RPMI8226 (cell line): ENCODE data around the gene ITGA7.

ENCODE experiments used
- DNase-seq: peaks from one replicate; pipeline ENCODE4 v3.0.0-alpha.2; 2015

Gene ITGA7

GRCh38 chr12:55717011-55718007 lies 9.6 kb upstream of the ITGA7 start:
- DNase-seq: no peak

- no peak for DNase-seq
These were observed 8.9 kb upstream of the ITGA7 start for GRCh38 chr12:55716582-55716957.

DNA sequence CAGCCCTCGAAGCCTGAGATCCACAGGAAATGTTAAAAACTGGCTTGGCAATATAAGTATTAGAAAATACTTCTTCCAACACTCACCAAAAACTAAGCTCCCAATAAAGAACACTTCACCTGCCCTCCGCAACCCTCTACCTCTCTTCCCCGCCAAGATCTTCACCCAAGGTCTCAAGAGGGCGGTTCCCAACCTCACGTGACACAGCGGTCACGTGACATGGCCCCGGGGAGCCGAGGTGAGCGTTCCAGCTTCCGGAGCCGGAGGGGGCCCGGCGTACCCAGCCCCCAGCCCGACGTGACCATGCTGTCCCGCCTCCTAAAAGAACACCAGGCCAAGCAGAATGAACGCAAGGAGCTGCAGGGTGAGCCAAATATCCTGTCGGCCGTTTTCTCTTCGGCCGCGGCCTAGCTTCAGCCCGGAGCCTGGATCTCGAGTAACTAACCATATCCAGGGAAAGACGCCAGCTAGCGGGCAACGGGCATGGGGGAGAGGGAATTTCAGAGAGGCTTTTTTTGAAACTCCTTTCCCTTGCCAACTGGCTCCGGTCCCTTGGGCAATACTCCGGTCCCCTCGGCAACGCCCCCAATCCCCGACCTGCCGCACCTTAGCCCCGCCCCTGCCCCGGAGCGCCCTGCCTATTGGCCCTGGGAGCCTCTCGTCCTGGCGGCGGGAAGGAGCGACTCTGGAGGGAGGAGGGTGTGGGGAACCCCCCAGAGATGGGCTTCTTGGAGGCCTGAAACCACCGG lies 8.3 kb upstream of the ITGA7 start, which contains the start of gene BLOC1S1:
TSS of gene BLOC1S1 (plus strand) at position 214 of the 749 bp plus-strand sequence. CDS start at position 220, 6 bp downstream.
- DNase-seq: peak; percentile 97

DNA sequence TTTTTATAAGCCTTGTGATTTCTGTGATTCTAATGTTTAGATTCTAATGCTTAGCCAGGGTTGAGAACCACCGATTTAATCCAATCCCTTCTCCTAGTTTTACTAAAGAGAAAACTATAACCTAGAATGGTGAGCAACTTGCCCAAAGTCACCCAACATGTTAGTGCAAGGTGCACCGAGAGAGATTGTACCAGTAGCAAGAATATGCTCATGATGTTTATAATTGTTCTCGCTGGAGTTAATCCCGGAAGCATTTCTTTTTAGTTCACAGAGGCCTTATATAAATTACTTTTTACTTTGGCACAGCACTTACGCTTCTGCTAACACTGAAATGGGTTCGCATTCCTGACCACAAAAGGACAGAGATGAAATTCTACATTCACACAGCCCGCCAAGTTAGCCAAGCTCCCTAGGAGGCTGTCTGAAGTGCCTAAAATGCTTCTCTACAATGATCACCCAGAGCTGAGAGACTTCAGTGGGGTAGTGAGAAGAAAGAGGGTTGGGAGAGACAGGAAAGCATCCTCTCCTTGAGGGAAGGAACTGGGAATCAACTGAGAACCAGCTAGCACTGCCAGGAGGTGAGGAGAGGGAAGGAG lies 7.6 kb upstream of the ITGA7 start:
- DNase-seq: no peak

- DNase-seq: no peak
These were observed 6.0 kb upstream of the ITGA7 start for GRCh38 chr12:55713721-55714120.

- no peak for DNase-seq
These were observed 5.2 kb upstream of the ITGA7 start for GRCh38 chr12:55712700-55713415.

DNA sequence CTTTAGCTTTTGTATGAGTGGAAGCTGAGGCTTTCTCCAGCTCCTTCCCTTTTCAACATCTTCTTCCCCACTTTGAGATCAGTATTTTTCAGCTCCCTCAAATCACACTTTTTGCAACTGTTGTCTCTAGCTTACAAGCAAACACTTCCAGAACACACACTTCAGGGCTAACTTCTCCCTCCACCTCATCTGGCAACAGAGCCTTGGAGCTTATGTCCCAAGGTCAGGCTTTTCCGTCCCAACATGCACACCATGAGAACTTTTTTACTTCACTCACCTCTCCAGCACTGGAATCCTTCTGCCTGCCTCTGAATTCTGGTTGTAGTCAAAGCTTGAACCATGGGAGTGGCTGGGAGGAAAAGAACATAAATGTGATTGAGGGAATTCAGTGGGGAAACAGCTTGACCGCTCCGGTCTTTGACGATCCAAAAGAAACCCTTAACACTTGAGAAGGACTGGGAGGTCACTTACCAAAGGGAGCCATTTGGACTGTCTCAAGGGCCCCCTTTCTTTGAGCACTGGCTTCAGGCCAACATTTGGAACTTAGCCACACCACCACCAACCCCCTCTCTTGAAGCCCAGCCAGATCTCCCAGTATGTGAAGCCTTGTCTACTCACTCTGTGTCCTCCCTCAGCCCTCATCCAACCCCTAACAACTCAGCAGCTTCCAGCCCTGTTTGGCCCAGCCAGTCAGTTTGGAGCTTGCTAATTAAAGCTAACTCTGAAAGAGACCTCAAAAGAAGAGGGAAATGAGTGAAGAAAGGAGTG lies 4.3 kb upstream of the ITGA7 start:
- DNase-seq: no peak

GRCh38 chr12:55708695-55709233 lies 1.1 kb upstream of the ITGA7 start:
- DNase-seq: no peak

DNA sequence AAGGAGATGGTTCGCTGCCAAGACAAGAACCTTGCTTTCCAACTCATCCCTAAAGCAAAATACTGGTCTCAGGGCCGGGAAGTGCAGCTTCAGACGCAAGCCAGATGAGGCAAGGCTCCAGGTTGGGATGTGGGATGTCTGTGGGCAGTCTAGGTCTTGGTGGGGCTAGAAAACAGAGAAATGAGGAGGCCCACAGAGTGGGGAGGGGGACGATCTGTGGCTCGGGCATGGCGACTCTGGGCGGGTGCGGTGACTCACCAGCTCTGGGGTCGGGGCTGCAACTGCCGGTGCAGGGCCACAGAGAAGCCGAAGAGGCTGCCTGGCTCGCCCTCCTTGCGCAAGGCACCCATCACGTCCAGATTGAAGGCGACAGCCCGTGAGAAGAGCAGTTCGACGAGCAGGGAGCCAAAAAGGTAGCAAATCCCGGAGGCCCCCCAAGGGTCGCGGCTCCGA lies 459 bp downstream of the ITGA7 start:
- DNase-seq: no peak

- DNase-seq: no peak
These were observed 1.0 kb downstream of the ITGA7 start for GRCh38 chr12:55706568-55707218.

GRCh38 chr12:55705782-55706402 lies 1.8 kb downstream of the ITGA7 start:
- peak; percentile 68 for DNase-seq

DNA sequence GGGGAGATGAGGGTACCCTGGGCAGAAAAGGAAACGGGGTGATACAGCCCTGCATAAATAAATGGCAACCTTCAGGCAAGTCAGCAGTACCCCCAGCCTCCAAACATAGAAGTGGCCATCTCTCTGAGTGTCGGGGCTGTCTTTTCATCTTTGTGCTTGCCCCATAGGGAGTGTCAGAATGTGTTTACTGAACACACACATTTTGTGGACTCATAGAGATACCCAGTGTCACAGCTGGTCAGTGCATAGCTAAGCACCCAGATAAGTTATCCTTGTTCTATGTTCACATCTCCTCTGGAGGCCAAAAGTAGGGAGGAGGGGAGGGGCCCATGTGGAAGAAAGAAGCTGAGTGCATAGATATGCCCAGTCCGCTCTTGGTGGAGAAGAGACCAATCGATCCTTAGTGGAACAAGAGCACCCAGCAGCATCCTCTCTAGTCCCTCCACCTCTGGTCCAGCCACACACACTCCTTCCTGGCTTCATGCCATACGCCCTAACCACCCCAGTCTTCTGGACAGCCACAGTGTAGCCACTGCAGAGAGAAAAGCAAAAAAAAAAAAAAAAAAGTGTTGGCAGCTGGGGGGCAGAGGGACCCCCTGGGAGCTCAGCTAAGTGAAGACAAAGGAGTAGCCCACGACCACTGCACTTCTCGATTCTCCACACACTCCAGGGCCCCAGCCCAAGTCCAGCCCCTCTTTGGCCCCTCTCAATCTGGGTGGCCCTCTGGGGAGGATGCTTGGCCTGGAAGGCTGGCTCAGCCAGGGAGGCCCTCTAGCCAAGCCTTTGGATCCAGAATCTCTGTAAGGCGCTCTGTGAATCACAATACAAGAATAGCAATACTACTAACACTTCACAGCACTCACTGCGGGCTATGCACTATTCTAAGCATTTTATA lies 2.6 kb downstream of the ITGA7 start:
- no peak for DNase-seq

DNA sequence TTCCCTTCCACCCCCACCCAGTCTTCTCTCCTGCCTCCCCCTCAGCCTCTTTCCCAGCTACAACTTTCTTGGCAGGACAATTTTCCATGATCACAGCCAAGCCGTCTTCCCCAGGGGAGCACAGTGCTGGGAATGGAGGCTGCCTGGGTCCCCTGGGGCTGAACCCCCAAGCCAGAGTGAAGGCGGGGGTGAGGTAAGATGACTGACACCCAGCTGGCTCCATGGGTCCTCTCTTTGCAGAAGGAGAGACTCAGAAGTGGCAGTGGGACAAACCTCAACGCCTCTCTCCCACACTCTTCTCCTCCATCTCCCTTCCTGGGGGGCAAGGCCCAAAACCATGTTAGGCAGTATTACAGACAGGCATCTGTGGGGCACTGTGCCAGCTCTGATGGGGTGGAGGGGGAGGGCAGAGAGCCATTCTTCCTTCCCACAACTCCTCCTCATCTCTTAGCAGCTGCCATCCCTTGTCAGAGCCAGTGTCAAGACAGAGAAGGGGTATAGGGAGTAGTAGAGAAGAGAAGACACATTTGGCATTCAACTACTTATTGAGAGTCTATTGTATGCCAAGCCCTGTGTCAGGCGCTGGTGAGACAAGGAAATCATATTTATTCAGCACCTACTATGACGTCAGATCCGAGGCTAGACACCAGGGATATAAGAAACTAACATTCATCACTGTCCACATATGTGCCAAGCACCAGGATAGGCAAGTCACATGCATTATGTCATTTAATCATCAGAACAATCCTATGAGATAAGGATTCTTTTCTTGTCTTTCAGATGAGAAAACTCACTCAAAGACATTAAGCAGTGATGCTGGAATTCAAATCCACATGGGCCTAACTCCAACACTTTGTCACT lies 3.6 kb downstream of the ITGA7 start:
- no peak for DNase-seq

GRCh38 chr12:55703288-55703687 lies 4.4 kb downstream of the ITGA7 start:
- DNase-seq: no peak

- DNase-seq: no peak
These were observed 4.8 kb downstream of the ITGA7 start for GRCh38 chr12:55702861-55703260.

DNA sequence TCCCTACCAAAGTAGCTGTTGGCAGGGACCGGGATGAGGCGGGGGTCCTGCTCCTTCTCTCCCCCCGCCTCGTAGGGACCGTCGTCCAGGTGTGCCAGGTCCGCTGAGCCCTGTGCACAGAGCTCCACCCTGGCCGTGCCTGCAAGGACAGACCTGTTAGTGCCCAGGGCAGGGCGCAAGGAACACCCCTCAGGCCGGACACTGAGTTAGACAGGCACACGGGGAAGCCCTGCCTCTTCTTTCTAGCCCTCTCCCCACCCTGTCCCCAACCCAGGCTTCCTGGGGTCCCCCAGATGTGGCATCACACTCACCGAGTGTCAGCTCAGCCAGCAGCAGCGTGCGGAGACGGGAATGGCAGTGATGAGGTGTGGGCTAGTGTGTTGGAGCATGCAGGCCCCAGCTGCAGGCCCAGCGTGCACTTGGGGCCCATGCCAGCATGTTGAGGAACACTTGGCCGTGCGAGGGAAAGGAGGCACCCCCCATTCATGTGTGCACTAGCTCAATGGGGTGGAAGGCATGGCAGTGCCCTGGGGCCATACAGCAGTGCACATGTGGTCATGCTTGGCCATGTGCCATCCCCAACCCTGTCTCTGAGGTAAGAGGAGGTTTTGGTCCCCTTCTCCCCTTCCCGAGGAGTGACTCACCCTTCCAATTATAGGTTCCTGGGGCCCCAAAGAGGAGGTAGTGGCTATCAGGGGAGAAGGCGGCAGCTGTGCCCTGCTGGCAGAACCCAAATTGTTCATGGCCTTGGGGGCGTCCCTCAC lies 7.3 kb downstream of the ITGA7 start:
- peak; percentile 84 for DNase-seq

- no peak for DNase-seq
These were observed 8.1 kb downstream of the ITGA7 start for GRCh38 chr12:55699471-55700055.
